Urinary bladder (tissue), 4 donors: ENCODE data around the gene ADIPOR2. TPM values are rescaled to one million over a fixed set of nuclear protein-coding genes. Genes with fewer than 3 reads are reported as not detected.
"Not testable (repeated sequence)": the region's sequence is repeated elsewhere in the genome, so short reads cannot be mapped to it uniquely, and the experiment has no call there.

Source experiments
- DNase-seq: peaks from one replicate; pipeline ENCODE4 v3.0.0-alpha.2; 2015; ENCODE audit errors: extremely low spot score
- H3K27ac ChIP-seq: one replicate; pipeline ENCODE4 v1.5.1; 2013; ENCODE audit warnings: low read depth, mild to moderate bottlenecking, moderate library complexity
- H3K36me3 ChIP-seq: one replicate; pipeline ENCODE4 v1.6.1; 2013; ENCODE audit warnings: mild to moderate bottlenecking, moderate library complexity; ENCODE audit not compliant: insufficient read depth
- H3K4me1 ChIP-seq: one replicate; pipeline ENCODE4 v1.6.1; 2013; ENCODE audit warnings: mild to moderate bottlenecking, moderate library complexity; ENCODE audit not compliant: insufficient read depth
- H3K4me3 ChIP-seq: one replicate; pipeline ENCODE4 v1.5.1; 2013; ENCODE audit warnings: low read depth, low read length
- WGBS: extraction: QIAGEN DNeasy Blood & Tissue Kit; methylation state at CpG from one replicate; pipeline ENCODE4 v1.1.7; 2013; 5-methylcytosine and 5-hydroxymethylcytosine counted together
- polyA plus RNA-seq: library from polyadenylated mRNA; stranded (reverse); fragments of 200-250 nt; gene quantifications from one replicate; pipeline ENCODE4 v1.2.3, GENCODE V29; 2013
- total RNA-seq: library from RNA; depleted of rRNA; stranded (reverse); fragments of >200 nt; gene quantifications from one replicate; pipeline ENCODE4 v1.2.3, GENCODE V29; 2014
- donor health status: healthy with polysubstance abuse.
- donor health status: healthy.

The ADIPOR2 gene
- total and polyA plus RNA-seq, 2 donors: 38.1 to 50.5 TPM

DNA sequence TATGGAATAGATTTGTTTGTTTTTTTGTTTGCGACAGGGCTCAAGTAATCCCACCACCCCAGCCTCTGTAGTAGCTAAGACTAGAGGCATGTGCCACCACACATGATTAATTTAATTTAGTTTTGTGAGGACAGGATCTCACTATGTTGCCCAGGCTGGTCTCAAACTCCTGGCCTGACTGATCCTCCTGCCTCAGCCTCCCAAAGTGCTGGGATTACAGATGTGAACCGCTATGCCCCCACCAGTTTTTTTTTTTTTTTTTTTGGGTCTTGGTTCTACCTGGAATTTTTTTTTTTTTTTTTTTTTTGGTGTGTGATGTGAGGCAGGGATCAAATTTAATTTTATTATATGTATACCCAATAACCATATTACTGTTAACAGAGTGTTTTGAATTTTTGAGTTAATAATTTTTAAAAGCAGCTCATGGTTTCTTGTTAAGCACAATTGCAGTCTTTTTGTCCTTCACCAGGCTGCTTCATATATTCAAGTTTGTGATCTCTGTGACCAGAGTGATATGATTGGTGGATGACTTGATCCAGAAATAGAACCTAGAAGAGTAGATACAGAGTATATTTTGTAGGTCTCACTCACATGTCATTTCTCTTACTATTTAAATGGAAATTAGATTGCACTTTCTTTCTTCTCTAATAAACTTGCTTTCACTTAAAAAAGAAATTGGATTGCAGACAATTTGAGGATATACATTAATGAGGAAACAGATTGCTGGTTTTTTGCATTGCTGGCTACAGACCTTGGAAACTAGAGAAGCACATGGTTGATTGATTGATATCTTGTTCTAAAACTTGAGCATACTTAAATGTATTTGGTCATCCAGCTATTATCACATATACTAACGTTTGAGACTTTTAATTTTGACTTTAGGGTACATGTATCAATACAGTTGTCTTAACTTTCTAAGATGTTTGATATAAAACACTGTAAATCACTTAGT, 13.2 kb downstream of the ADIPOR2 start:
- no peak overlapping the region for H3K27ac ChIP-seq
- no peak overlapping the region for H3K4me3 ChIP-seq
- DNase-seq: no peak
- 79% methylated on average over 3 of the region's 3 CpGs for WGBS
- no peaks in the 10 kb centered on the region for H3K4me1 ChIP-seq
- H3K36me3 ChIP-seq: no peaks in the 10 kb centered on the region

DNA sequence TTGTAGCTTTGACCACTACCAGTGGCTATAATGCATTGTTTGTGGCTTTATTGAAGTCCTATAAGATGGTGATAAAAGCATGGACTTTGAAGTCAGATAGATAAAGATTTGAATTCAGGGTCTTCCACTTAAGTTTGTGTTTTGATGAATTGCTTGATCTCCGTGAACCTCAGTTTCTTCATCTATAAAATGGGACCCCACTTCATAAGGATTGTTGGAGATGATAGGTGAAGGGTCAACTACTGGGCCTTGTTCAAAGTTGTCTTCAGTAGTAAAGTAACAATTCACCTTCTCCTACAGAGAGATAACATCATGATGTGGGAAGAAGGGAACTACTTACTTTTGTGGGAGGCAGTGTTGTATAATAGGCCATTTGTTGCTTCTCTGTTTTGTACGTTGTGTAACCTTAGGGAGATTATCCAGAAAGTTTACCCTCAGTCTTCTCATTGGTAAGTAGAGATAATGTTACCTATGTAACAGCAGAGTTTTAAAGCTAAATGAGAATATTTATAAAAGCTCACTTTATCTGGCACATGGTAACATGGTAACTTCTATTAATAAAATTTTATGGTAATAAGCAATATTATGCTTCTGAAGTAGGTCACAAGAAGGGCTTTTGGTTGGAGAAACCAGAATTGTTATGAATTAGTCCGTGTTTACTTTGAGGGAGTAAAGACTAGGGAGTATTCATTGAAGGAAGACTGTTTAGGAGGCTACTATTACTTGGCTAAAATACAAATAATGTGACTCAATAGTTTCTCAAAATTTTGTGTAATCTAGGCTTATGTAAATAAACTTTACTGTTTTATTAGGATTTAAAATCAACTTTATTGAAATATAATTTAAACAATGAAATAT, 15.1 kb downstream of the ADIPOR2 start:
- Histone ChIP-seq H3K4me1 (no peaks in the 10 kb centered on the region), H3K27ac (no peak overlapping the region), H3K36me3 (no peaks in the 10 kb centered on the region), H3K4me3 (no peak overlapping the region)
- 65% methylated on average over 3 of the region's 3 CpGs for WGBS
- DNase-seq: no peak

DNA sequence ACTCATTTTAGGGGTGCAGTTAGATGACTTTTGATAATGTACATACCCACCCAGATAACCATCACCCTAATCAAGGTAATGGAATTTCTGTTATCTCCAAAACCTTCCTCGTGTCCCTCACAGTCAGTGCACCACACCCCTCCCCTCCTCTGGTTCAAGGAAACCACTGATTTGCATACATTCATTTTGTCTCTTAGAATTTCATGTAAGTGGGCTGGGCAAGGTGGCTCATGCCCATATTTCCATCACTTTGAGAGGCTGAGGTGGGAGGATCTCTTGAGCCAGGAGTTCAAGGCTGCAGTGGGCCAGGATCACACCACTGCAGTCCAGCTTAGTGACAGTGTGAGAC, 15.7 kb downstream of the ADIPOR2 start:
- Histone ChIP-seq H3K36me3 (no peaks in the 10 kb centered on the region), H3K27ac (no peak overlapping the region), H3K4me3 (no peak overlapping the region), H3K4me1 (no peaks in the 10 kb centered on the region)
- 38% methylated on average over 1 of the region's 1 CpG for WGBS
- no peak for DNase-seq

DNA sequence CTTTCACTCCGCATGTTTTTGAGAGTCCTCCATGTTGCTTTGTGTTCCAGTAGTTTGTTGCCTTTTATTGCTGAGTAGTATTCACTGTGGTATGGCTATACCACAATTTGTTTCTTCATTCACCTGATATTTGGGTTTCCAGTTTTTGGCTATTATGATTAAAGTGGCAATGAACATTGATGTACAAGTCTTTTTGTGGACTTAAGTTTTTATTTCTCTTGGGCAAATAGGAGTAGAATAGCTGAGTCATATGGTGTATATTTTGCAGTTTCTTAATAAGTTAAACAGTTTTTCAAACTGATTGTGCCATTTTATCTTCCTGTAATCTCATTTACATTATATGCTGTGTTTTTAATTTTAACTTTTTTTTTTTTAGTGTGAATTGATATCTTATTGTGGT, 16.2 kb downstream of the ADIPOR2 start:
- Histone ChIP-seq H3K27ac (no peak overlapping the region), H3K4me3 (no peak overlapping the region), H3K36me3 (no peaks in the 10 kb centered on the region), H3K4me1 (no peaks in the 10 kb centered on the region)
- no peak for DNase-seq
- WGBS: 99% methylated on average over 1 of the region's 1 CpG

DNA sequence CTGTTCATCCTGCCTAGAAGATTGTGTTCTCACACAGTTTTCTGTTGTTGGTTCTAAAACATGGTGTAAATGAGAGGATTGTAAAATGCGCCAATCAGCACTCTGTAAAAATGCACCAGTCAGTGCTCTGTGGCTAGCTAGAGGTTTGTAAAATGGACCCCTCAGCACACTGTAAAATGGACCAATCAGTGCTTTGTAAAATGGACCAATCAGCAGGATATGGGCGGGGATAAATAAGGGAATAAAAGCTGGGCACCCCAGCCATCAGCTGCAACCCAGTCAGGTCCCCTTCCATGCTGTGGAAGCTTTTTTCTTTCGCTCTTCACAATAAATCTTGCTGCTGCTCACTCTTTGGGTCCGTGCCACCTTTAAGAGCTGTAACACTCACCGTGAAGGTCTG, 19.1 kb downstream of the ADIPOR2 start:
- H3K27ac ChIP-seq, H3K4me1 ChIP-seq, DNase-seq, H3K36me3 ChIP-seq, H3K4me3 ChIP-seq: not testable (repeated sequence)
- 95% methylated on average over 5 of the region's 5 CpGs for WGBS

DNA sequence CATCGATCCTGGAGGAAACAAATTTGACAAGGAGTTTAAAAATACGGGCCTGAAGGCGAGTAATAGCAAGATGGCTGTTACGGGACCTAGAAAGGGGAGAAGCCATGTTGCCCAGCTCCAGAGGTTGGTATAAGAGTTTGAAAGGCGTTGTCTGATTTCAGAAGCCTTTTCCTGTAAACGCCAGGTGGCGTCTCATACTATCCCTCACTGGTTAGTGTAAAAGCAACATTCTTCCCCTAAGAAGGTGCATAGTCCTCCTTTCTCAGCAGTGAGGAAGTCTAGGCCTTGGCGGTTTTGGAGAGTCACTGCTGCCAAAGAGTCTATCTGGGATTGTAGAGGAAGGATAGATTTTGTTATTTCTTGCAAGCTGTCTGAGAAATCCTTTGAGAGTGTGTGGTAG, 20.0 kb downstream of the ADIPOR2 start:
- 87% methylated on average over 8 of the region's 8 CpGs for WGBS
- not testable (repeated sequence) for H3K4me1 ChIP-seq

DNA sequence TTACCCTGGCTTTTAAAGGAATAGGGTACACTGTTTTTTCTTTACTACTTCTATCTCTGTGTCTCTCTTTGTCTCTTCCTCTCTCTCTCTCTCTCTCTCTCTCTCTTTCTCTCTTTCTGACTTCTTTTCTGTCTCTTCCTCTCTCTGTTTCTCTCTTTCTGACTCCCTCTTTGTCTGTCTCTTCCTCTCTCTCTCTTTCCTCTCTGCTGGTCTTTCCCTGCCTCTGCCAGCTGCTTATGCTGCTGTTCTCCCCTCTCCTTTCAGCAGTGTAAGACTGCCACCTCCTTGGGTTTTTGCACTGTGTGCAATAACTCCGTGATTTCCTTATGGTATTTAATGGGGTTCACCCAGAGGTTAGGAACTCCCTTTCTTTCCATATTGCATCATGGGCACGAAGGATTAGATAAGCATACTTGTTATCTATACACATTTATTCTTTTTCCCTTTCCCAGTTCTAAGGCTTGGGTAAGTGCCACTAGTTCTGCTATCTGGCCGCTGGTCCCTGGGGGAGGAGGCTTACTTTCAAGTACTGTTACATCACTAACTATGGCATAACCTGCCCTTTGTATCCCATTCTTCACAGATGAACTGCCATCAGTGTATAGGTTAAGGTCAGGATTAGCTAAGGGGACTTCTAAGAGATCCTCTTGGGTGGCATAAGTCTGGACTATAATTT, 20.8 kb downstream of the ADIPOR2 start:
- WGBS: 20% methylated on average over 3 of the region's 3 CpGs
- not testable (repeated sequence) for H3K4me1 ChIP-seq, DNase-seq, H3K36me3 ChIP-seq, H3K27ac ChIP-seq, H3K4me3 ChIP-seq

More for the DNA sequence above, 20.0 kb downstream of the ADIPOR2 start:
- not testable (repeated sequence) for H3K36me3 ChIP-seq, H3K27ac ChIP-seq, H3K4me3 ChIP-seq, DNase-seq

DNA sequence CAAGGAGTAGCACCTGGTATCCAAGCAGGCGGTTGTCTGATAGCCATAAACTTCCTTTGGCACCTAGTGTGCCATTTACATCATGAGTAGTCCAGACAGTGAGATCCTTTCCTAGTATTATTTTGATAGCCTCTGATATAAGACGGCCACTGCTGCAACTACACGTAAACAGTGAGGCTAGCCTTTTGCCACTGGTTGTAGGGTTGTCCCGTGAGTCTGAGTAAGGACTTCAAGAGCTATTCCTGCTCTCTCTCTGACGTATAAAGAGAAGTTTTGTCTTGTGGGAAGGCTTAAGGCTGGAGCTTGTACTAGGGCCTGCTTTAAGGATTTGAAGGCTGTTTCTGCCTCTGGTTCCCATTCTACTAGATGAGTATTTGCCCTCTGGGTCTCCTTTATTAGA, 21.4 kb downstream of the ADIPOR2 start:
- not testable (repeated sequence) for H3K36me3 ChIP-seq, H3K4me1 ChIP-seq, DNase-seq, H3K4me3 ChIP-seq, H3K27ac ChIP-seq
- 86% methylated on average over 5 of the region's 5 CpGs for WGBS

DNA sequence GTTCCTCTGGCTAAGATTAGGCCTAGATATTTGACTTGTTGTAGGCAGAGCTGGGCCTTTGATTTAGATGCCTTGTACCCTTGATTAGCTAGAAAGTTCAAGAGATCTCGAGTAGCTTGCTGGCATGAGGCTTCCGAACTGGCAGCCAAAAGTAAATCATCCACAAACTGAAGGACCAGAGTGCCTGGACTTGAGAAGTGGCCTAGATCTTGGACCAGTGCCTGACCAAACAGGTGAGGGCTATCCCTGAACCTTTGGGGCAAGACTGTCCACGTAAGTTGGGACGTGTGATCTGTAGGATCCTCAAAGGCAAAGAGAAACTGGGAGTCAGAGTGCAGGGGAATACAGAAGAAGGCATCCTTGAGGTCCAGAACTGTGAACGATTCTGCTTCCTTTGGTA, 22.0 kb downstream of the ADIPOR2 start:
- 94% methylated on average over 5 of the region's 5 CpGs for WGBS

DNA sequence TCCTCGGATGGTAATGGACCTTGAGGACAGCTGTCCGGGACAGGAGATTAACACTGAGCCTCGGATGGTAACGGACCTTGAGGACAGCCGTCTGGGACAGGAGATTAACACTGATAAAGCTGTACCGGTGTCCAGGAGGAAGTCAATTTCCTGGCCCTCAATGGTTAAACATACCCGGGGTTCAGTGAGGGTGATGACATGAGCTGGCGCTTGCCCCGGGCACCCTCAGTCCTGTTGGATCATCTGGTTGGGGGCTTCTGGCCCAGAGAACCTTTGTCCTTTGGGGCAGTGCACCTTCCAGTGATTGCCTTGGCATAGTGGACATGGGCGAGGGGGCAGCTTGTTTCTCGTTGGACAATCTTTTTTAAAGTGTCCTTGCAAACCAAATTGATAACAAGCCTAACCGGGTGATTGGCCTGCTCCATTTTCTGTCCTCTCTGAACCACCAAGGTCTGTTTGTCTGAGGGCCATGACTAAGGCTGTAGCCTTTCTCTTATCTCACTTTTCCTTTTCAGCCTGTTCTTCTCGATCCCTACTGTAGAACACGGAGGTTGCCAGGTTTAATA, 23.0 kb downstream of the ADIPOR2 start:
- H3K27ac ChIP-seq, H3K36me3 ChIP-seq, H3K4me1 ChIP-seq, DNase-seq, H3K4me3 ChIP-seq: not testable (repeated sequence)
- WGBS: 81% methylated on average over 14 of the region's 14 CpGs

More for the DNA sequence above, 22.0 kb downstream of the ADIPOR2 start:
- H3K27ac ChIP-seq, H3K36me3 ChIP-seq, DNase-seq, H3K4me3 ChIP-seq, H3K4me1 ChIP-seq: not testable (repeated sequence)

DNA sequence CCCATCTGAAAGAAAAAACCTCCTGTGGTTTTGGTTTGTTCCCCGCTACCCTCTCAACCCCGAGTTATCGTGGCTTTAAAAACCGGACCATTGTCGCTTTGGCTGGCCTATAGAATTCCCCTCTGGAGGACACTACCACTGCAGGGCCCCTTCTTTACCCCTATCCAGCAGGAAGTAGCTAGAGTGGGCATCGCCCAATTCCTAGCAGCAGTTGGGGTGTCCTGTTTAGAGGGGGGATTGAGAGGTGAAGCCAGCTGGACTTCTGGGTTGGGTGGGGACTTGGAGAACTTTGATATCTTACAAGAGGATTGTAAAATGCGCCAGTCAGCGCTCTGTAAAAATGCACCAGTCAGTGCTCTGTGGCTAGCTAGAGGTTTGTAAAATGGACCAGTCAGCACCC, 24.6 kb downstream of the ADIPOR2 start:
- H3K36me3 ChIP-seq, DNase-seq, H3K4me1 ChIP-seq, H3K27ac ChIP-seq, H3K4me3 ChIP-seq: not testable (repeated sequence)
- 97% methylated on average over 8 of the region's 8 CpGs for WGBS

DNA sequence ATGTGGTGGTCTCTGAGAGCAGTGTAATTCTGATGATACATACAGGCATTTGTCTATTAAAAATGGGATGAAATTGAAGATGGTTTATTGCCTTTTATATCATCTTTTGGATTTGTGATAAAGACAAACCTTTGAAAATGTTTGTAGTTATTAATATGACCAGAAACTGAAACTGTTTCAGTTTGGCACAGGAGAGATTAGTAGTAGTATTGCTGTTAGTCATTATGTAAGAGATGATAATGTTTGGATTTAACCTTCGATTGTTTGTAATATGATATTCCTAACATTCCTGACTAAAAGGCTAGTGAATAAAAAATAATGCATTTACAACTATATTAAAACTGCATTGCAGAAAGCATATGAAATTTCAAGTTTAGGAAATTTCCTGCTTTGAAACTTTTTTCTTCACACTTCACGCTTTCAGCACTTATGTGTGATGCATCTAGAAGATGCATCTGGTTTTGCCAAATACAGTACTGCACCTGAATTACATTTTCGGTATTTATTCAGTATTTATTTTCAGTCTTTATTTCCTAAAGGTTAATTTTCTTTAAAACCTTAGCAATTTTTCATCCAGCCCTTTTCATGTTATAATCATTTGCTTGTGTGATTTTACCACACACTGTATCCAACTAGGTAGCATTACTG, 25.5 kb downstream of the ADIPOR2 start:
- no peak for DNase-seq
- Histone ChIP-seq H3K4me1 (no peaks in the 10 kb centered on the region), H3K27ac (no peak overlapping the region), H3K4me3 (no peak overlapping the region), H3K36me3 (no peaks in the 10 kb centered on the region)
- 65% methylated on average over 3 of the region's 3 CpGs for WGBS

DNA sequence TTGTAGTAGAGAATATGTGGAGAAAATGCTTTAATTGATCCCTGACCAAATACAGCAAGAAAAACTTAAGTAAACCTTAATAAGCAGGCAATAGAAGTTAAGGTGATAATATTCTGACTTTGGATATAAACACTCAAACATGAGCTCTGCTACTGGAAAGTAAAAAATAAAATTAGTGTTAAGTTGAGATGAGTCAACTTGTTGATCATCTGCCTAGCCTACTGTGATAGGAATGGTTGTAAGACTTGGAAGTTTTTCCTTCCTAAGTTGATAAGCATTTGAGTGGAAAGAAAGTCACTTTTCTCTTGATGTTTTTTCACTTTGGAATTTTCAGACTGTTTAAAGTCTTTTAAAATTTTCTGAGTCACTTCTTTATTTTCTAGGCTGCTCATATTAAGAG, 26.0 kb downstream of the ADIPOR2 start:
- Histone ChIP-seq H3K4me1 (no peaks in the 10 kb centered on the region), H3K4me3 (no peak overlapping the region), H3K27ac (no peak overlapping the region), H3K36me3 (no peaks in the 10 kb centered on the region)
- no peak for DNase-seq
